ENCODE results near the gene ZWINT. TPM values are rescaled to one million over a fixed set of nuclear protein-coding genes. Genes with fewer than 3 reads are reported as not detected.

ZWINT gene
- total RNA-seq, 1 donor from 2014 or later, result 36.7 TPM

- no peaks in the 10 kb centered on the region for H3K4me1 Mint-ChIP-seq (ENCODE audit: unreplicated experiment)
- no peak overlapping the region for H3K27ac Mint-ChIP-seq (ENCODE audit: unreplicated experiment)
- no peak for TF ChIP-seq CTCF (IDR thresholded peaks at IDR 0.05; ENCODE audit: unreplicated experiment)
- no peak overlapping the region for H3K4me3 Mint-ChIP-seq (ENCODE audit: unreplicated experiment)
- H3K9me3 Mint-ChIP-seq (ENCODE audit: unreplicated experiment), result no peaks in the 10 kb centered on the region
- no peaks in the 10 kb centered on the region for H3K36me3 Mint-ChIP-seq (ENCODE audit: low read depth, unreplicated experiment)
- DNase-seq (ENCODE audit: low spot score), result no peak
- peaks cover 1% of the 10 kb centered on the region for H3K27me3 Mint-ChIP-seq (ENCODE audit: unreplicated experiment)
Observed at GRCh38 chr10:56318816-56319215, 42.2 kb downstream of the ZWINT start.

GRCh38 chr10:56317603-56318002 is 43.5 kb downstream of the ZWINT start:
- no peaks in the 10 kb centered on the region for H3K36me3 Mint-ChIP-seq (ENCODE audit: low read depth, unreplicated experiment)
- no peaks in the 10 kb centered on the region for H3K4me1 Mint-ChIP-seq (ENCODE audit: unreplicated experiment)
- H3K4me3 Mint-ChIP-seq (ENCODE audit: unreplicated experiment), result no peak overlapping the region
- H3K9me3 Mint-ChIP-seq (ENCODE audit: unreplicated experiment), result no peaks in the 10 kb centered on the region
- H3K27ac Mint-ChIP-seq (ENCODE audit: unreplicated experiment), result no peak overlapping the region
- no peak for DNase-seq (ENCODE audit: low spot score)
- TF ChIP-seq CTCF (IDR thresholded peaks at IDR 0.05; ENCODE audit: unreplicated experiment), result no peak
- H3K27me3 Mint-ChIP-seq (ENCODE audit: unreplicated experiment), result peaks cover 1% of the 10 kb centered on the region

- Mint-ChIP-seq H3K4me1 (ENCODE audit: unreplicated experiment) (no peaks in the 10 kb centered on the region), H3K4me3 (ENCODE audit: unreplicated experiment) (no peak overlapping the region), H3K36me3 (ENCODE audit: low read depth, unreplicated experiment) (no peaks in the 10 kb centered on the region), H3K9me3 (ENCODE audit: unreplicated experiment) (no peaks in the 10 kb centered on the region), H3K27me3 (ENCODE audit: unreplicated experiment) (peaks cover 1% of the 10 kb centered on the region), H3K27ac (ENCODE audit: unreplicated experiment) (no peak overlapping the region)
- no peak for TF ChIP-seq CTCF (IDR thresholded peaks at IDR 0.05; ENCODE audit: unreplicated experiment)
- DNase-seq (ENCODE audit: low spot score), result no peak
Observed at GRCh38 chr10:56316603-56317002, 44.5 kb downstream of the ZWINT start.
